ENCODE measurements around the gene RALGDS. TPM values are rescaled to one million over a fixed set of nuclear protein-coding genes. Genes with fewer than 3 reads are reported as not detected.
"Not testable (repeated sequence)": the region's sequence is repeated elsewhere in the genome, so short reads cannot be mapped to it uniquely, and the experiment has no call there.

The RALGDS gene
- total RNA-seq, 4 donors from 2014 or later, result 53.4 to 71.1 (median 55.3) TPM

- Histone ChIP-seq H3K4me3 (no peak overlapping the region), H3K9me3 (no peaks in the 10 kb centered on the region), H3K27ac (no peak overlapping the region), H3K27me3 (no peaks in the 10 kb centered on the region), H3K36me3 (no peaks in the 10 kb centered on the region), H3K4me1 (no peaks in the 10 kb centered on the region)
- no peak for DNase-seq
- intact Hi-C loops (cut with DNase I), result no loop called here
- 72 to 85% methylated on average over 4 to 5 of the region's 7 CpGs for WGBS, 2 donors
- TF ChIP-seq POLR2A (IDR thresholded peaks at IDR 0.05), result no peak
- TF ChIP-seq, protein P1, sequence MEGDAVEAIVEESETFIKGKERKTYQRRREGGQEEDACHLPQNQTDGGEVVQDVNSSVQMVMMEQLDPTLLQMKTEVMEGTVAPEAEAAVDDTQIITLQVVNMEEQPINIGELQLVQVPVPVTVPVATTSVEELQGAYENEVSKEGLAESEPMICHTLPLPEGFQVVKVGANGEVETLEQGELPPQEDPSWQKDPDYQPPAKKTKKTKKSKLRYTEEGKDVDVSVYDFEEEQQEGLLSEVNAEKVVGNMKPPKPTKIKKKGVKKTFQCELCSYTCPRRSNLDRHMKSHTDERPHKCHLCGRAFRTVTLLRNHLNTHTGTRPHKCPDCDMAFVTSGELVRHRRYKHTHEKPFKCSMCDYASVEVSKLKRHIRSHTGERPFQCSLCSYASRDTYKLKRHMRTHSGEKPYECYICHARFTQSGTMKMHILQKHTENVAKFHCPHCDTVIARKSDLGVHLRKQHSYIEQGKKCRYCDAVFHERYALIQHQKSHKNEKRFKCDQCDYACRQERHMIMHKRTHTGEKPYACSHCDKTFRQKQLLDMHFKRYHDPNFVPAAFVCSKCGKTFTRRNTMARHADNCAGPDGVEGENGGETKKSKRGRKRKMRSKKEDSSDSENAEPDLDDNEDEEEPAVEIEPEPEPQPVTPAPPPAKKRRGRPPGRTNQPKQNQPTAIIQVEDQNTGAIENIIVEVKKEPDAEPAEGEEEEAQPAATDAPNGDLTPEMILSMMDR (IDR thresholded peaks at IDR 0.05), result no peak
These were observed 33.5 kb downstream of the RALGDS start for GRCh38 chr9:133087429-133088145.

GRCh38 chr9:133086894-133087293 lies 34.1 kb downstream of the RALGDS start:
- WGBS, 2 donors, result 80% methylated on average over 2 of the region's 15 CpGs; no CpG with 5 or more reads in 1 of the 2 donors
- DNase-seq, result no peak
- H3K36me3 ChIP-seq, result no peaks in the 10 kb centered on the region
- intact Hi-C loops (cut with DNase I), result no loop called here
- no peak overlapping the region for H3K27ac ChIP-seq
- no peak overlapping the region for H3K4me3 ChIP-seq
- no peaks in the 10 kb centered on the region for H3K27me3 ChIP-seq
- no peaks in the 10 kb centered on the region for H3K4me1 ChIP-seq
- no peaks in the 10 kb centered on the region for H3K9me3 ChIP-seq
- no peak for TF ChIP-seq POLR2A (IDR thresholded peaks at IDR 0.05)
- TF ChIP-seq, protein P1 (IDR thresholded peaks at IDR 0.05), result no peak

DNA sequence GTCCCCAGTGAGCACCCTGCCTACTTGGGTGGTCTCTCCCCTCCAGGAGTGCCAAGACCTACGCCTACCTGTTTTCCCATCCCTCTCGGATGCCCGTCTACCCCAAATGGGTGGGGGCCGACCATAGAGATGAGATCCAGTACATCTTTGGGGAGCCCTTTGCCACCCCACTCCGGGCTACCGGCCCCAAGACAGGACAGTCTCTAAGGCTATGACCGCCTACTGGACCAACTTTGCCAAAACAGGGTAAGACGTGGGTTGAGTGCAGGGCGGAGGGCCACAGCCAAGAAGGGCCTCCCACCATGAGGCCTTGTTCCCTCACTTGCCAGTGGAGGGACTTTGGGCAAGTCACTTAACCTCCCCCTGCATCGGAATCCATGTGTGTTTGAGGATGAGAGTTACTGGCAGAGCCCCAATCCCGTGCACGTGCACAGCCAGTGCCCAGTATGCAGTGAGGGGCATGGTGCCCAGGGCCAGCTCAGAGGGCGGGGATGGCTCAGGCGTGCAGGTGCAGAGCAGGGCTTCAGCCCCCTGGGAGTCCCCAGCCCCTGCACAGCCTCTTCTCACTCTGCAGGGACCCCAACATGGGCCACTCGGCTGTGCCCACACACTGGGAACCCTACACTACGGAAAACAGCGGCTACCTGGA lies 34.7 kb downstream of the RALGDS start:
- intact Hi-C loops (cut with DNase I); H3K36me3 ChIP-seq; H3K4me1 ChIP-seq; H3K27ac ChIP-seq; H3K4me3 ChIP-seq; H3K27me3 ChIP-seq; H3K9me3 ChIP-seq; DNase-seq: not testable (repeated sequence)
- WGBS, 2 donors, result no CpG with 5 or more reads among the region's 17 CpGs

GRCh38 chr9:133083688-133084087 lies 37.4 kb downstream of the RALGDS start:
- WGBS, 2 donors, result no CpG with 5 or more reads among the region's 9 CpGs
- H3K36me3 ChIP-seq; H3K9me3 ChIP-seq; DNase-seq; H3K4me1 ChIP-seq; H3K27me3 ChIP-seq; intact Hi-C loops (cut with DNase I); H3K27ac ChIP-seq; H3K4me3 ChIP-seq: not testable (repeated sequence)

- H3K36me3 ChIP-seq; DNase-seq; H3K27ac ChIP-seq; H3K9me3 ChIP-seq; H3K4me3 ChIP-seq; H3K27me3 ChIP-seq; intact Hi-C loops (cut with DNase I); H3K4me1 ChIP-seq: not testable (repeated sequence)
- WGBS, 2 donors, result 62% methylated on average over 3 of the region's 12 CpGs; no CpG with 5 or more reads in 1 of the 2 donors
These were observed 38.9 kb downstream of the RALGDS start for GRCh38 chr9:133081957-133082644.

GRCh38 chr9:133080786-133081779 lies 40.0 kb downstream of the RALGDS start:
- H3K9me3 ChIP-seq; H3K36me3 ChIP-seq; H3K4me3 ChIP-seq; intact Hi-C loops (cut with DNase I); H3K27me3 ChIP-seq; H3K4me1 ChIP-seq; DNase-seq; H3K27ac ChIP-seq: not testable (repeated sequence)
- 72 to 80% methylated on average over 4 to 7 of the region's 18 CpGs for WGBS, 2 donors

Data from esophagus squamous epithelium (tissue), 5 donors.